Measurements from ENCODE around the gene BTAF1. TPM values are rescaled to one million over a fixed set of nuclear protein-coding genes. Genes with fewer than 3 reads are reported as not detected.
A peak's percentile ranks its signal among the peaks of the same experiment; 100 is the strongest.

Gene BTAF1
- total RNA-seq, 1 experiment from 2014 or later: 33.8 TPM

GRCh38 chr10:91907033-91907594 lies 16.5 kb upstream of the BTAF1 start:
- POLR2A ChIA-PET: interaction anchor here (0.7 kb wide), 1 partner anchor 1048 kb away, joined by 10 read pairs; no protein-coding TSS in a partner anchor
- no peaks in the 10 kb centered on the region for H3K27me3 ChIP-seq (ENCODE audit: control insufficient read depth, insufficient read depth, low read length)
- H3K4me3 ChIP-seq (ENCODE audit: low read depth in 2 of 2, low read length in 2 of 2): peak overlapping the region in 1 of 2 experiments; percentile 89; a peak in 2 of 4 replicates
- ATAC-seq (no peak), DNase-seq (ENCODE audit: low read depth, low spot score) (no peak)
- no TSS peak for BruUV-seq (replicated peaks)
- TF ChIP-seq CTCF (IDR thresholded peaks at IDR 0.05) (no peak), POLR2AphosphoS5 (IDR thresholded peaks at IDR 0.05; ENCODE audit: low read depth, low read length) (no peak), REST (IDR thresholded peaks at IDR 0.05; ENCODE audit: insufficient read depth in 1 of 2, low read depth in 2 of 2, low read length in 1 of 2) (no peak), TCF7L2 (IDR thresholded peaks at IDR 0.05; ENCODE audit: low read depth, low read length) (no peak), SIN3A (IDR thresholded peaks at IDR 0.05; ENCODE audit: borderline replicate concordance, insufficient read depth, low read depth, low read length) (no peak)
- no peaks in the 10 kb centered on the region for H3K9me3 ChIP-seq (ENCODE audit: control insufficient read depth, insufficient read depth, low read depth, low read length)
- peaks cover 16% of the 10 kb centered on the region for H3K4me1 ChIP-seq (ENCODE audit: control insufficient read depth, insufficient read depth, low read length)
- CTCF ChIA-PET: no interaction called here
- in situ Hi-C loops (cut with HindIII; ENCODE audit: low pct_unique_long_range_greater_than_20kb, low sequenced_read_pairs) (no loop called here), intact Hi-C loops (cut with micrococcal nuclease; ENCODE audit: unreplicated experiment) (loop anchor here (10.0 kb wide), 1 partner anchor 272 kb away; the partner anchor contains the start of gene PPP1R3C)
- no peaks in the 10 kb centered on the region for H3K36me3 ChIP-seq (ENCODE audit: control insufficient read depth, insufficient read depth, low read length)
- H3K27ac ChIP-seq (ENCODE audit: low read length): no peak overlapping the region

GRCh38 chr10:91907914-91908336 lies 15.6 kb upstream of the BTAF1 start:
- Histone ChIP-seq H3K4me1 (ENCODE audit: control insufficient read depth, insufficient read depth, low read length) (peaks cover 10% of the 10 kb centered on the region), H3K9me3 (ENCODE audit: control insufficient read depth, insufficient read depth, low read depth, low read length) (no peaks in the 10 kb centered on the region), H3K27ac (ENCODE audit: low read length) (peak overlapping the region; percentile 83), H3K27me3 (ENCODE audit: control insufficient read depth, insufficient read depth, low read length) (no peaks in the 10 kb centered on the region), H3K4me3 (ENCODE audit: low read depth in 2 of 2, low read length in 2 of 2) (peak overlapping the region; percentile 68 to 89), H3K36me3 (ENCODE audit: control insufficient read depth, insufficient read depth, low read length) (no peaks in the 10 kb centered on the region)
- POLR2A ChIA-PET: interaction anchor here (0.6 to 0.7 kb wide), 2 partner anchors 135 to 1049 kb away, joined by 7 to 10 read pairs; no protein-coding TSS in a partner anchor
- peak; percentile 51 for ATAC-seq
- no peak for DNase-seq (ENCODE audit: low read depth, low spot score)
- TF ChIP-seq REST (IDR thresholded peaks at IDR 0.05; ENCODE audit: insufficient read depth in 1 of 2, low read depth in 2 of 2, low read length in 1 of 2) (no peak), POLR2AphosphoS5 (IDR thresholded peaks at IDR 0.05; ENCODE audit: low read depth, low read length) (no peak), CTCF (IDR thresholded peaks at IDR 0.05) (no peak), SIN3A (IDR thresholded peaks at IDR 0.05; ENCODE audit: borderline replicate concordance, insufficient read depth, low read depth, low read length) (no peak)
- no TSS peak for BruUV-seq (replicated peaks)
- intact Hi-C loops (cut with micrococcal nuclease; ENCODE audit: unreplicated experiment): loop anchor here (10.0 kb wide), 1 partner anchor 273 kb away; the partner anchor contains the start of gene PPP1R3C
- CTCF ChIA-PET: interaction anchor here (0.5 to 1.6 kb wide), 2 partner anchors 22 to 149 kb away, joined by 3 to 7 read pairs; no protein-coding TSS in a partner anchor
- in situ Hi-C loops (cut with HindIII; ENCODE audit: low pct_unique_long_range_greater_than_20kb, low sequenced_read_pairs): no loop called here

Measured in Panc1 (cell line).